CD14-positive monocyte (primary cell): ENCODE measurements around the gene TBC1D12. TPM values are rescaled to one million over a fixed set of nuclear protein-coding genes. Genes with fewer than 3 reads are reported as not detected.

Source experiments
- DNase-seq, 3 donors: peaks; one replicate each; pipeline ENCODE4 v3.0.0-alpha.2; 2011 to 2022
- H2AFZ ChIP-seq: 2 replicates; pipeline ENCODE4 v1.6.0; 2012; ENCODE audit warnings: mild to moderate bottlenecking, low read depth, low read length, inconsistent platforms; ENCODE audit not compliant: insufficient read depth, poor library complexity, severe bottlenecking
- H3K27ac ChIP-seq, 2 donors: 1 replicate in 1 of 2; 2 replicates in 1 of 2; pipeline ENCODE4 v1.5.1; 2012 to 2013; ENCODE audit warnings: low read length in 2 of 2, control low read depth in 1 of 2, inconsistent platforms in 1 of 2, low read depth in 1 of 2, mild to moderate bottlenecking in 1 of 2
- H3K27me3 ChIP-seq, 2 donors: one replicate each; pipeline versions ENCODE4 v1.6.0 to v1.6.1; 2011 to 2013; ENCODE audit warnings: low read length in 2 of 2; ENCODE audit not compliant: control insufficient read depth in 2 of 2, insufficient read depth in 2 of 2
- H3K36me3 ChIP-seq, 2 donors: replicated peaks in 1 of 2; 1 replicate in 1 of 2; 2 replicates in 1 of 2; pipeline versions ENCODE4 v1.5.1 to v1.6.1; 2012 to 2013; ENCODE audit warnings: low read length in 2 of 2, control low read depth in 1 of 2, inconsistent platforms in 1 of 2, mild to moderate bottlenecking in 1 of 2; ENCODE audit not compliant: insufficient read depth in 2 of 2, control insufficient read depth in 1 of 2
- H3K4me1 ChIP-seq, 2 donors: 1 replicate in 1 of 2; 2 replicates in 1 of 2; pipeline versions ENCODE4 v1.5.1 to v1.6.1; 2012 to 2013; ENCODE audit warnings: low read length in 2 of 2, control low read depth in 1 of 2, inconsistent platforms in 1 of 2, mild to moderate bottlenecking in 1 of 2, moderate library complexity in 1 of 2; ENCODE audit not compliant: insufficient read depth in 2 of 2, control insufficient read depth in 1 of 2
- H3K4me2 ChIP-seq: replicated peaks from 2 replicates; pipeline ENCODE3; 2012; ENCODE audit warnings: low read length, moderate library complexity, mild to moderate bottlenecking; ENCODE audit not compliant: poor library complexity, severe bottlenecking; ENCODE audit errors: extremely low read depth
- H3K4me3 ChIP-seq, 3 experiments: fragments of 200-600 bp in 1 of 3; sonication (generic) in 1 of 3; replicated peaks in 1 of 3; 1 replicate in 2 of 3; 2 replicates in 1 of 3; pipeline ENCODE4 v1.5.1; 2011 to 2013; ENCODE audit warnings: low read length in 3 of 3, mild to moderate bottlenecking in 3 of 3, control low read depth in 2 of 3, low read depth in 2 of 3, inconsistent platforms in 1 of 3, moderate library complexity in 1 of 3
- H3K79me2 ChIP-seq: 2 replicates; pipeline ENCODE4 v1.6.0; 2012; ENCODE audit warnings: mild to moderate bottlenecking, control low read depth, inconsistent platforms, low read length, moderate library complexity; ENCODE audit not compliant: insufficient read depth
- H3K9ac ChIP-seq: 2 replicates; pipeline ENCODE4 v1.6.0; 2017; ENCODE audit warnings: low read length, mild to moderate bottlenecking; ENCODE audit not compliant: insufficient read depth, poor library complexity, severe bottlenecking
- H3K9me3 ChIP-seq, 2 donors: replicated peaks in 1 of 2; 1 replicate in 1 of 2; 2 replicates in 1 of 2; pipeline versions ENCODE4 v1.5.1 to v1.6.1; 2012 to 2013; ENCODE audit warnings: low read length in 2 of 2, control low read depth in 1 of 2; ENCODE audit not compliant: control insufficient read depth in 1 of 2, insufficient read depth in 1 of 2
- H4K20me1 ChIP-seq: 2 replicates; pipeline ENCODE4 v1.6.0; 2012; ENCODE audit warnings: mild to moderate bottlenecking, low read length, control low read depth, moderate library complexity; ENCODE audit not compliant: insufficient read depth
- H3K27ac Mint-ChIP-seq, 7 donors: one replicate each; pipeline ENCODE4 v1.8.0; 2020; ENCODE audit warnings: mild to moderate bottlenecking in 7 of 7, mixed read lengths in 7 of 7, moderate library complexity in 6 of 7, inconsistent platforms in 2 of 7
- H3K27me3 Mint-ChIP-seq, 3 donors: one replicate each; pipeline ENCODE4 v1.8.0; 2021 to 2022; ENCODE audit warnings: low read depth in 3 of 3, mild to moderate bottlenecking in 3 of 3, mixed read lengths in 3 of 3, moderate library complexity in 3 of 3, inconsistent platforms in 1 of 3
- H3K36me3 Mint-ChIP-seq, 2 donors: one replicate each; pipeline ENCODE4 v1.8.0; 2020; ENCODE audit warnings: mixed read lengths in 2 of 2, inconsistent platforms in 1 of 2, mild to moderate bottlenecking in 1 of 2
- H3K4me1 Mint-ChIP-seq: one replicate; pipeline ENCODE4 v1.8.0; 2020; ENCODE audit warnings: mild to moderate bottlenecking, mixed read lengths
- H3K4me3 Mint-ChIP-seq, 2 donors: one replicate each; pipeline ENCODE4 v1.8.0; 2020; ENCODE audit warnings: mild to moderate bottlenecking in 2 of 2, mixed read lengths in 2 of 2, moderate library complexity in 1 of 2
- H3K9me3 Mint-ChIP-seq, 7 donors: one replicate each; pipeline ENCODE4 v1.8.0; 2020 to 2022; ENCODE audit warnings: mixed read lengths in 7 of 7, mild to moderate bottlenecking in 6 of 7, moderate library complexity in 6 of 7, inconsistent platforms in 2 of 7
- WGBS: methylation state at CpG from one replicate; pipeline ENCODE4 v1.1.5; 2013; ENCODE audit warnings: missing lambda C conversion rate; ENCODE audit not compliant: insufficient coverage; 5-methylcytosine and 5-hydroxymethylcytosine counted together
- intact Hi-C, 2 donors: fragments of 100-400 bp; cut with micrococcal nuclease; formaldehyde crosslinking; loops; one replicate each; pipeline versions ENCODE4 v1.15.0 to v1.15.1; 2023
- polyA plus RNA-seq, 3 donors: library from polyadenylated mRNA; depleted of rRNA in 1 of 3; unstranded in 2 of 3; stranded (reverse) in 1 of 3; fragments of 300-500 nt in 2 of 3; fragments of >200 nt in 1 of 3; fragmentation: Illumina TruSeq in 2 of 3; gene quantifications; 1 replicate in 2 of 3; 2 replicates in 1 of 3; pipeline ENCODE4 v1.2.3, GENCODE V29; 2012 to 2021
- TF ChIP-seq, protein P1 (sequence below): fragments of 200-600 bp; IDR thresholded peaks from one replicate; pipeline ENCODE4 v1.8.0; 2022; ENCODE audit warnings: antibody characterized with exemption, mild to moderate bottlenecking

The TBC1D12 gene
- polyA plus RNA-seq, 3 donors = 3.1 to 10.5 (median 3.4) TPM

- WGBS = no CpG with 5 or more reads among the region's 4 CpGs
- H3K4me1 Mint-ChIP-seq = no peaks in the 10 kb centered on the region
- Histone ChIP-seq H3K9me3 (no peaks in the 10 kb centered on the region), H3K36me3 (no peaks in the 10 kb centered on the region), H3K79me2 (no peaks in the 10 kb centered on the region), H2AFZ (no peak overlapping the region), H3K27me3 (no peaks in the 10 kb centered on the region), H3K4me3 (no peak overlapping the region), H4K20me1 (peaks cover 13% of the 10 kb centered on the region), H3K4me2 (no peak overlapping the region), H3K9ac (no peak overlapping the region), H3K4me1 (no peaks in the 10 kb centered on the region), H3K27ac (no peak overlapping the region)
- no peak overlapping the region for H3K27ac Mint-ChIP-seq
- peaks cover 1 to 10% of the 10 kb centered on the region in 2 donors for H3K36me3 Mint-ChIP-seq
- DNase-seq = no peak
- intact Hi-C loops = no loop called here
- peaks cover 8 to 20% (median 13%) of the 10 kb centered on the region in 7 donors for H3K9me3 Mint-ChIP-seq
- H3K27me3 Mint-ChIP-seq = peaks cover 0 to 2% (median 0%) of the 10 kb centered on the region in 3 donors
- TF ChIP-seq, protein P1, sequence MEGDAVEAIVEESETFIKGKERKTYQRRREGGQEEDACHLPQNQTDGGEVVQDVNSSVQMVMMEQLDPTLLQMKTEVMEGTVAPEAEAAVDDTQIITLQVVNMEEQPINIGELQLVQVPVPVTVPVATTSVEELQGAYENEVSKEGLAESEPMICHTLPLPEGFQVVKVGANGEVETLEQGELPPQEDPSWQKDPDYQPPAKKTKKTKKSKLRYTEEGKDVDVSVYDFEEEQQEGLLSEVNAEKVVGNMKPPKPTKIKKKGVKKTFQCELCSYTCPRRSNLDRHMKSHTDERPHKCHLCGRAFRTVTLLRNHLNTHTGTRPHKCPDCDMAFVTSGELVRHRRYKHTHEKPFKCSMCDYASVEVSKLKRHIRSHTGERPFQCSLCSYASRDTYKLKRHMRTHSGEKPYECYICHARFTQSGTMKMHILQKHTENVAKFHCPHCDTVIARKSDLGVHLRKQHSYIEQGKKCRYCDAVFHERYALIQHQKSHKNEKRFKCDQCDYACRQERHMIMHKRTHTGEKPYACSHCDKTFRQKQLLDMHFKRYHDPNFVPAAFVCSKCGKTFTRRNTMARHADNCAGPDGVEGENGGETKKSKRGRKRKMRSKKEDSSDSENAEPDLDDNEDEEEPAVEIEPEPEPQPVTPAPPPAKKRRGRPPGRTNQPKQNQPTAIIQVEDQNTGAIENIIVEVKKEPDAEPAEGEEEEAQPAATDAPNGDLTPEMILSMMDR = no peak
- no peak overlapping the region for H3K4me3 Mint-ChIP-seq
Measured at GRCh38 chr10:94483970-94484369, 81.6 kb downstream of the TBC1D12 start.

GRCh38 chr10:94485094-94485493, 82.8 kb downstream of the TBC1D12 start:
- TF ChIP-seq, protein P1 = no peak
- H3K4me2 ChIP-seq = no peak overlapping the region
- no peak for DNase-seq
- H3K9ac ChIP-seq = no peak overlapping the region
- no peak overlapping the region for H3K27ac Mint-ChIP-seq
- no peak overlapping the region for H3K4me3 Mint-ChIP-seq
- peaks cover 8 to 22% (median 13%) of the 10 kb centered on the region in 7 donors for H3K9me3 Mint-ChIP-seq
- intact Hi-C loops = no loop called here
- no peaks in the 10 kb centered on the region for H3K4me1 ChIP-seq
- peaks cover 0 to 1% (median 0%) of the 10 kb centered on the region in 3 donors for H3K27me3 Mint-ChIP-seq
- peaks cover 24% of the 10 kb centered on the region for H4K20me1 ChIP-seq
- no peak overlapping the region for H2AFZ ChIP-seq
- H3K36me3 Mint-ChIP-seq = peaks cover 1 to 10% of the 10 kb centered on the region in 2 donors
- no peaks in the 10 kb centered on the region for H3K27me3 ChIP-seq
- no CpG with 5 or more reads among the region's 1 CpG for WGBS
- no peak overlapping the region for H3K4me3 ChIP-seq
- H3K79me2 ChIP-seq = no peaks in the 10 kb centered on the region
- no peaks in the 10 kb centered on the region for H3K36me3 ChIP-seq
- no peak overlapping the region for H3K27ac ChIP-seq
- no peaks in the 10 kb centered on the region for H3K4me1 Mint-ChIP-seq
- no peaks in the 10 kb centered on the region for H3K9me3 ChIP-seq
